NCI-H526 treated with DMSO at 0.1 percent for 48 hours (cell line): ENCODE data around the gene DISP2.

Experiments
- DNase-seq: peaks from one replicate; lab custom pipeline; 2025; lab: John Stamatoyannopoulos, UW

The DISP2 gene

DNA sequence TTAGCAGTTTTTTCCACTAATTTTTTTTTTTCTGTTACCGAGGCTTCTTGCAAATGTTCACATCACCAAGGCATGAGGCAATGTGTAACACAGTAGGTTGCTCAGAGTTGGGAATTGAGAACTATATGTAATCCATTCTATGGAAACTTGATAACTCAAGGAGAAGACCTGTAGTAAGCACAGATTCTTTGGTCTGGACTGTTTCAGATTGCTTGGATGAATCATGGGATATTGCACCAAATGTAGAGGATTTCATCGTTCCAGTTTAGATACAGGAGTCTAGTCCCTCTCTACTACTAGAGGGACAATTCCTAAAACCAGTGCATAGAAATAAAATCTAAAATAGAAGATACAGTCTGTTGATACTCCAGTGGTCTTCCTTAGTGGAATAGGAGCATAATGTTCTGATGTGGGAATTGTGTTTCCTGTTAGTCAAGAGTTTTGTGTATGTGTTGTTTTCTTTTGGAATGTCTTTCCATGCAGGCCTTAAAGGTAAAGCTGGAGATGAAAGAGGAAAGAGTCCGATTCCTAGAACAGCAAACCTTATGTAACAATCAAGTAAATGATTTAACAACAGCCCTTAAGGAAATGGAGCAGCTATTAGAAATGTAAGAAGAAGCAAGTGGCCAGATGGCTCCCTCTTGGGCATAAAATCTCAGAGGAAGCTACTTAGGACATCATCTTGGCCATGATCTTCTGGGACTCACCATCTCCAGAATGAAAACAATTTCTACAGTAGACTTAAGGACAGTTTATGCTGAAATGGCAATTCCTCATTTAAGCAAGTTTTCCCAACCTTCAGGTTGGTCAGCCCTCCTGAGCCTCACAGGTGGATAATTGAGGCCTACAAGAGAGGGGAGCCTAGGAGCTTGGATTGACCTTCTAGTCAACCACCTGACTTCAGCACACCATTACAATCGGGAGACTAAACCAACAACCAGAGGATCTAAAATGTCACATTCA, 35.2 kb downstream of the DISP2 start:
- no peak for DNase-seq

DNA sequence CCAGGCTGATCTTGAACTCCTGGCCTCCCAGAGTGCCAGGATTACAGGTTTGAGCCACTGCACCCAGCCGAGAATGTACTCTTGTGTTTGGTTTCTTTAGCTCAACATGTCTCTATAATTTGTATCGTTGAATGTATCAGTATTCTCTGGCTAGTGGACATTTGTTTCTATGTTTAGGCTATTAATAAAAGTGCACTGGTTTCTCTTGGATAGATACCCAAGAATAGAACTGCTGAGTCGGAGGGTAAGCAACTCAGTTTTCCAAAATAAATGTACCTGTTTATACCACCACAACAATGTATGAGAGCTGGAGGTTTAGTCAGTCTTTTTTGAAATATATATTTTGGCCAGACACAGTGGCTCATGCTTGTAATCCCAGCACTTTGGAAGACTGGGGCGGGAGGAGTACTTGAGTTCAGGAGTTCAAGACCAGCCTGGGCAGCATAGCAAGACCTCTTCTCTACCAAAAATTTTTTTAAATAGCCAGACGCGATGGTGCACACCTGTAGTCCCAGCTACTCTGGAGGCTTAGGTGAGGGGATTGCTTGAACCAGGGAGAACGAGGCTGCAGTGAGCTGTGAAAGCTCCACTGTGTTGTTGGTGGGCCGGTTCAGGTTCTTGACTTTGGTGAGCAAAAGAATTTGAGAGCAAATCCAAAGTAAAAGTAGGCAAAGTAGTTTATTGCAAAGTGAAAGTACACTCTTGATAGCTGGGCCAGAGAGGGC, 39.8 kb downstream of the DISP2 start:
- no peak for DNase-seq

DNA sequence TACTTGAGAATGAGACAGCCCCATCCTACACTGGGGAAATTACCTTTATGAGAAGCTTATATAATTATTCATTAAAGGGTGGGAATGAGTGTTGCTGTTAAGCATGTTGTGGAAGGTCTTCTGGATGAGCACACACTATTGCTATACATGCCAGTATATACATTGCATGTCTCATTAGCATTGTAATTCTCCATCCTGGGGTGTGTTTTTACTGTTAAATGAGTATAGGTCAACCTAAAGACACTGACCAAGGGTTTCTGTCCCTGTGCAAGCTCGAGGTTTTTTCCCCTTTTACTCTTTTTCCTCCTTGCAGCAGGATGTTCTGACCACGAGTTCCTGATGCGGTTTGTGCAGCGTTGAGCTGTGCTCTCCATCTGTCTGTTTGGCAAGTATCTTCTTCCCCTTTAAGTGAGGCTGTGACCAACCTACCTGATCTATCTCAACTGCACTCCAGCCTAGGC, 40.4 kb downstream of the DISP2 start:
- no peak for DNase-seq

DNA sequence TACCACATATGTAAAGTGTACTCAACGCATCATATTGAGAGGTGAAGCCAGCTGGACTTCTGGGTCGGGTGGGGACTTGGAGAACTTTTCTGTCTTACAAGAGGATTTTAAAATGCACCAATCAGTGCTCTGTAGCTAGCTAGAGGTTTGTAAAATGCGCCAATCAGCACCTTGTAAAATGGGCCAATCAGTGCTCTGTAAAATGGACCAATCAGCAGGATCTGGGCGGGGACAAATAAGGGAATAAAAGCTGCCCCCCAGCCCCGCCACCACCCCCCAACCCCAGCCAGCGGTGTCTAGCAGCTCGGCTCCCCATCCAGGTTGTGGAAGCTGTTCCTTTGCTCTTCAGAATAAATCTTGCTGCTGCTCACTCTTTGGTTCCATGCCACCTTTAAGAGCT, 41.4 kb downstream of the DISP2 start:
- no peak for DNase-seq

DNA sequence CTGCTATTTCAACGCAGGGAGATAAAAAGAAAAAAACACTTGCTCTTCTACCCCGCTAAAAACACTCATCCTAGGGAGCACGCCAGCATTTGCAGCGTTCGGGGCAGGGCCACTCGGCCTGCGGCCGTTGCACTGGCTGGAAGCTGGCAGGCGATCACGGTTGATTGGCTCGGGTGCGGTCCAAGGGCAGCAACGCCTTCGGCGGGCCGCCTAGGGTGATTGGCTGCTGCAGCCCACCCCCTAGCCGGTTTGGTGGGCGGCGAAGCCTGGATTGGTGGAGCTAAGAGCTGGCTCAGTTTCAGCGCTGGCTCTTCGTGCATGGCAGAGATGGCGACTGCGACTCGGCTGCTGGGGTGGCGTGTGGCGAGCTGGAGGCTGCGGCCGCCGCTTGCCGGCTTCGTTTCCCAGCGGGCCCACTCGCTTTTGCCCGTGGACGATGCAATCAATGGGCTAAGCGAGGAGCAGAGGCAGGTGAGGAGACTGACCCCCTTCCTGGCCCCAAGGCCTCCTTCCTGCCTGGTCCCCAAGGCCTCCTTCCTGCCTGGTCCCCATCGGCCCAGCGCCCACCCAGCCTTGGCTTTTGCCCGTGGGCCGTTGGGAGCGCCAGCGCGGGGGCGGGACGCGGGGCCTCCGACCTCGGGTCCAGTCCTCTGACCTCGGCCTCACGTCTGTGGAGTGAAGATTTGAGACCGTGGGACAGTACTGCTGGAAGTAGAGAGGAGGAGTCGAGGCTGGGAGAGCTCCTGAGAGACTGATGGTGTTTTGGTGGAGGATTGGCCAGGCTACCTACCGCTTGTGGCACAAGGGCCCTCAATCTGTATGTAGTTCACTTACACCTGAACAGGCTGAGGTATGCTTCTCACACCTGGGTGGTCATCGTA, 47.7 kb downstream of the DISP2 start, which contains the start of gene IVD:
Gene IVD, plus strand, starts transcription at position 295 of the 881 bp plus-strand sequence. Its CDS starts 33 bp downstream, at position 328.
- DNase-seq, result peak; percentile 91

DNA sequence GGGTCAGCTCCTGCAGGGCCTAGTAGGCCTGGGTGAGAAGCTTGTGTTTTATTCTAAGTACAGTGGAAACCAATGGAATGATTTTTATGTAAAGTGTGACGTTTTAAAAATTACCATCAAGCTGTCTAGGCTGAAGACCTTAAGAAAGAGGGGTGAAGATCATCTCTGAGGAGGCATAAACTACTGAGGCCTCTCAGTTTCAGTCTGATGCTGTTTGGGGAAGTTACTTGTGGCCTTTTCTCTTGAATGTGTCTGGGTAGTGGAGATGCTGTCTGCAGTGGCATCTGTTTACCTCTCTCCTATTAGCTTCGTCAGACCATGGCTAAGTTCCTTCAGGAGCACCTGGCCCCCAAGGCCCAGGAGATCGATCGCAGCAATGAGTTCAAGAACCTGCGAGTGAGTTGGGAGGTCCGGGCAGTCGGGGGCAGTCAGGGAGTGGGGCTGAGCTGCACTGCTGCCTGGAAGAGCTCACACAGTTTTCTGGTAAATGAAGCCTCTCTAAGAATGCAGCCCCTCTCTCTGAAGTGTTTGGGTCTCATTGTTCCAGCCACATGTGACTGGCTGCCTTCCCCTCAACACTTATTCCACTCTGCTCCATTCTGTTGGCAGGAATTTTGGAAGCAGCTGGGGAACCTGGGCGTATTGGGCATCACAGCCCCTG, 49.4 kb downstream of the DISP2 start:
- DNase-seq, result no peak

DNA sequence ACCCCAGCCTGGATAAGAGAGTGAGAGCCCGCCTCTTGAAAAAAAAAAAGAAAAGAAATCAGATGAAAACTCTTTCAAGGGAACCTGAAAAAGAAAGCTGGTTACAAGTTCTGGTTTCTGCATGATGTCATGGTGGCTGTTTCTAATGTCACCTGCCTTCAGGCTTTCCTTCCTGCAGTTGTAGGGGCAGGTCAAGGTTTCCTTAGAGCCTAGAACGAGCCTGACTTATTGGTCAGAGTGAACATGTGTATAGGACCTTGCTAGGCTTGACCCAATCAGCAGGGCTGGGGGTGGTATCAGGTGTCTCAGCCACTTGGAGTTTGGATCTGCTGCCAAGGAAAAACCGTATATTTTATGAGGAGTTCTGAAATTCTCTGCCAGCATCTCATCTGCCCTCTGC, 51.3 kb downstream of the DISP2 start:
- DNase-seq, result no peak

DNA sequence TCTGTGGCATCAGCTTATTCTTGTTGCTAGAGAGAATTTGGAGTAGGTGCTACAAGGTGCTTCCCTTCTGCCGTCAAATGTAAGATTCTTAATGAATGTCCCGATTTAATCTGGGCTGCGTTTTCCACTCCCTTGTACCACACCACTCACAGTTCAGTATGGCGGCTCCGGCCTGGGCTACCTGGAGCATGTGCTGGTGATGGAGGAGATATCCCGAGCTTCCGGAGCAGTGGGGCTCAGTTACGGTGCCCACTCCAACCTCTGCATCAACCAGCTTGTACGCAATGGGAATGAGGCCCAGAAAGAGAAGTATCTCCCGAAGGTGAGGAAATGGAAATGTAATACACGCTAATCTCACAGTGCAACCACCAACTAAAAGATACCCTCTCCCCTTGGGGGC, 52.5 kb downstream of the DISP2 start:
- no peak for DNase-seq

DNA sequence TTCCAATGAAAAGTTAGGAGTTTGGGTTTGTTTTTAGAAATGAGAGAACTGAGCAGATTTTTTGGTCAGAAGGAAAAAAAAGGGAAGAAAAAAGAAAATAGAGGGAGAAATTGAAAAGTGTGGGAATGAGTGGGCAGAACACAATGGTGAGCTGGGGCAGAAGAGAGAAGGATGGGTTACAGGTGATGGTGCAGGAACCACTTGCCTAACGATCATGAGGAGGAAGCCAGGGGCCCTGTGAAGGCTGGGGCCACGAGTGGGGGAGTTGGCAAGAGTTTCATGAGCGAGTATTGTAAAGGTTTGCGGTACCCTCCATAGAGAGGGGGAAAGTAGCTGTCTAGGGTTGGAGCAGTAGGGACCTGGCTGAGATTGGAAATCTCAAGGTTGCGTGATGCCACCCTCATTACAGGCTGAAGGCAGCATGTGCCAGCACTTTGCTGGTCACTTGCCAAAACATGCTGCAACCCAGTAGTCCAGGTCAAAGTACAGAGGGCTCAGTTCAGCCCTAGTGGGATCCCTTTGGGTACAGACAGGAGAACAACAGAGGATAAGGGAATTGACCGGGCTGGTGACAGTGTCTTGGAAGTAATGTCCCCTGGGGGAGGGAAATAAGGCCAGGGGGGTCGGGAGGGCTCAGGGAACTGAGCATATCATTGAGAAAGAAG, 54.2 kb downstream of the DISP2 start:
- no peak for DNase-seq

DNA sequence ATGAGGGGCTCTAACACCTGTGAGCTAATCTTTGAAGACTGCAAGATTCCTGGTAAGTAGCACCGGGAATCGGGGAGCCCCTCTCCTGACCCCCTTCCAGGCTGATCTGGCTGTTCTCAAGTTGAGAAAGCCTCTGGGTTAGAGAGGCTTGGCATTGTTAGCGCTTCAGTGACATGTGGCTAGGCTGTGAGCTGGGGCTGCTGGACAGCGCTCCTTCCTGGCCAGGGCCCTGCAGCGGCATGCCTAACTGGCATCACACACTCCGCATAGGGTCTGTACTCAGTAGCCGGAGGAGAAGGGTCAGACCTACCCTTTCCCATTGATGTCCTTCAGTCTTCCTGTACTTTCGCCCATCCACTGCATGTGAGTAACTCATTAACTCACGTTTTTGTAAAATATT, 55.0 kb downstream of the DISP2 start:
- DNase-seq, result no peak

DNA sequence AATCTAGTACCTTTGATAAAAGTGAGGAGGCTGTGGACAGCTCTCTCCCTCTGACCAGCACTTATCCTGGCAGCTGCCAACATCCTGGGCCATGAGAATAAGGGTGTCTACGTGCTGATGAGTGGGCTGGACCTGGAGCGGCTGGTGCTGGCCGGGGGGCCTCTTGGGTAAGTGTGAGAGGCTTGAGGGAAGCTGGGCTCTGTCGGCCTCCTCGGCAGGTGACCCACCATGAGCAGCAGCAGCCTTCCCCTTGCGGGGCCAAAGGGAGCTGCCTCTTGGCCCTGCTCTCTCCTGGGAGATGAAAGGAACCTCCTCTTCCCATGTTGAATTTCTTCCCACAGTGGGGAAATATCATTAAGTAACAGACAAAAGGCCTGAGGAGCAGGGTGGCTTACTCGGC, 56.8 kb downstream of the DISP2 start:
- no peak for DNase-seq

DNA sequence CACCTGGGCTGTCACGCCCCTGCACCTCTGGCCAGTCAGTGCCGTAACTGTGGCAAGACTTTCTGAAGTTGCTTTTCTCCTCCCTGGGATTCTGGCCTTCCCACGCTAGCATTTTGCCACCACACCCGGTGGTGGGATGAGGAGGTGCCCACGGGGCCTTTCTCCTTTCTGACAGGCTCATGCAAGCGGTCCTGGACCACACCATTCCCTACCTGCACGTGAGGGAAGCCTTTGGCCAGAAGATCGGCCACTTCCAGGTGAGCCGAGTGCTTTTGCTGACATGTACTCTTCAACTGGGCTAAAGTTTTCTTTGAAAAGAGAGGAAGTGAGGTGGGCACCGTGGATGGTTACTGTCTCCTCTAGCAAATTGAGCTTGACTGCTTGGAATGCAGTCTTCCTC, 57.2 kb downstream of the DISP2 start:
- DNase-seq, result no peak

DNA sequence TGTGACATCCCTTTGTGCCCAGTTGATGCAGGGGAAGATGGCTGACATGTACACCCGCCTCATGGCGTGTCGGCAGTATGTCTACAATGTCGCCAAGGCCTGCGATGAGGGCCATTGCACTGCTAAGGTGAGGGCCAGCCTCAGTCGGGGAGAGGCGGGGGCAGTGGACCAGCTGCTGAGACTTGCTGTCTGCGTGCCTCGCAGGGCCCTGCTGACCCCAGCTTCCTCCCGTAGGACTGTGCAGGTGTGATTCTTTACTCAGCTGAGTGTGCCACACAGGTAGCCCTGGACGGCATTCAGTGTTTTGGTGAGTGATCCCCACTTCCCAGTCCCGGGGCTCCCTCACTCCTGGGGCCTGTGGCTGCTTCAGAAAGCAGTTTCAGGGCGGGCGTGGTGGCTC, 58.0 kb downstream of the DISP2 start:
- DNase-seq, result no peak

DNA sequence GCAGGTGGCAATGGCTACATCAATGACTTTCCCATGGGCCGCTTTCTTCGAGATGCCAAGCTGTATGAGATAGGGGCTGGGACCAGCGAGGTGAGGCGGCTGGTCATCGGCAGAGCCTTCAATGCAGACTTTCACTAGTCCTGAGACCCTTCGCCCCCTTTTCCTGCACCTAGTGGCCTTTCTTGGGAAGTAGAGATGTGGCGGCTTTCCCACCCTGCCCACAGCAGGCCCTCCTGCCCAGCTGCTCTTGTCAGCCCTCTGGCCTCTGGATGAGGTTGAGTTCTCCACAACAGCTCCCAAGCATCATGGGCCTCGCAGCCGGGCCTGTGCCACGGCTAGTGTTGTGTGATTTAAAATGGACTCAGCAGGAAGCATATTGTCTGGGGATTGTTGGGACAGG, 60.1 kb downstream of the DISP2 start:
- DNase-seq, result no peak

DNA sequence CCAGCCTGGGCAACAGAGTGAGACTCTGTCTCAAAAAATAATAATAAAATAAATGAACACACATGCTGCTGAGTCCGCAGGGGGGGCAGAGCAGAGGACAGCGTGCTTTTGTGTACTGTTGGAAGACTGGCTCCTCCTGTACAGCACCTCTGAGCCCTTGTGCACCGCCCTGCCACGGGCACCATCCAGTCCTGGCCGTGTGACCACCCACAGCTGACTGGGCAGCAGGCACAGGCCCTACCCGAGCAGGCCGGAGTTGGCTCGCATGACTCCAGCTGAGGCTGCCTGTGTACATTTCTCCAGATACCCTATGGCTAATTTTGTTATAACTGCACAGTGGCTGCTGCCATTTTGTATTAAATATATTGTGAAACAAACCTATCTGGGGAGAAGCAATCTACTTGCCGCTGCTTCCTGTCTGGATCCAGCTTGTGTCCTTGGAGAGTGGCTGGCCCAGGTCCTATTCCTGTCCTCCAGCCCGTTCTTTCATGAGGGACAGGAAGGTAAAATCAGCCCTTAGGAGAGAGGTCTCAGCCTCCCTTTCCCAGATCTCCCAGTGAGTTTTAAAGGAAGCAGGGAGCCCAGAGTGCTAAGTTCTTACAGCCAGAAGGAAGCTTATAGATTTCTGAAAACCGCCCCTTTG, 62.2 kb downstream of the DISP2 start:
- DNase-seq, result no peak

DNA sequence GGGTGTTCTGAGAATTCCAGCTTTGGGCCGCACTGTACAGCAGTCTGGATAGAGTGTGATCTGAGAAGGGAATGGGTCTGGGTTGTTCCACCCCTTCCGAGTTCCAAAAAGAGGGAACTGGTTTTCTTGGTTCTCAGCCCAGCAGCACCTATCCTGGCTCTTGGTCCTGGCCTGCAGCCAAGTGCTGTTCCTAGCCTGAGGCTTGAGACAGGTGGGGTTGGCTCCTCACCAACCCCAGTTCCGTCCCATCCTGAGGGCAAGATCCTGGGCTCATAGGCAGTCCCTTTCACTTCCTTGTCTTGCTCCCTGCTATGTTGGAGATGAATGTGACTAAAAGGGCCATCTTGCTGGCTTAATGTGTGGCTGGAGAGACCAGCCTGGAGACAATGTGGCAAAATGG, 62.8 kb downstream of the DISP2 start:
- no peak for DNase-seq

DNA sequence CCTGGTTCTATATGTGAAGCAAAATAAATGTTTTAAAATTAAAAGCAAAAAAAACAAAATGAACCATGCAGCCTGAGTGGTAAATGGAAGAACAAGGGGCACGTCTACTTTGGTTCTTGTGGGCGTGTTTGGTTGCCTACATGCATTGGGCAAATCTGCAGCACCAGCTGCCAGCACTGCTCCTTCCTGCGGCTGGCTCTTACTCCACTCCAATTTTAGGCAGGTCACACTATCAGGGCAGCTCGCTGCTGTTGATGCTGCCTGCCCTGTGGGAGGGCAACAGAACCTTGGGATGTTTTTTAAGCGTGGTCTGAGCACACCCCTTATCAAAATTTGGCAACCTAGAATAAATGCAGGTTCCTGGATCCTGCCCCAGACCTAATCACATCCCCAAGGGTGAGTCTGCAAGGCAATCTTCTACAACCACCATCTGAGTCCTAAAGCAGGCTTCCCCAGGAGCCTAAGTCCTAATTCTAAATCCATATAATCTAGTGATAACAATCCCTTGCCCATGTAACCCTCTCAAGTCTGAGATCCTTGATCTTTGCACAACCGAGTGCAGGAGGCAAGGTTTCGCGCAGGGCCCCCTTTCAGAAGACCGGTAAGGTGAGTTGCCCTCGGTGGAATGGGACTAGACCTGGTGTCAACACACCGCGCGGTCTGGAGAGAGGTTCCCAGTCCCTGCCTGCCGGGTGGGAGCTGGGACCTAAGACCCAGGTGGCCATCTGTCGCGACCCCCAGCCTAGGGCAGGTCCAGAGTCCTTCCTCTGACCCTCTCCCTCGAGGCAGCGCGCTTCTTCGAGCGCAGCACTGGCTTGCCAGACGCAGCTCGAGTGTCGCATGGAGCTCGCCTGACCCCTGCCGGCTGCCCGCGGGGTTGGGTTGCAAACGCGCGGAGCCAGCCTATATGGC, 63.5 kb downstream of the DISP2 start:
- DNase-seq, result peak; percentile 23

DNA sequence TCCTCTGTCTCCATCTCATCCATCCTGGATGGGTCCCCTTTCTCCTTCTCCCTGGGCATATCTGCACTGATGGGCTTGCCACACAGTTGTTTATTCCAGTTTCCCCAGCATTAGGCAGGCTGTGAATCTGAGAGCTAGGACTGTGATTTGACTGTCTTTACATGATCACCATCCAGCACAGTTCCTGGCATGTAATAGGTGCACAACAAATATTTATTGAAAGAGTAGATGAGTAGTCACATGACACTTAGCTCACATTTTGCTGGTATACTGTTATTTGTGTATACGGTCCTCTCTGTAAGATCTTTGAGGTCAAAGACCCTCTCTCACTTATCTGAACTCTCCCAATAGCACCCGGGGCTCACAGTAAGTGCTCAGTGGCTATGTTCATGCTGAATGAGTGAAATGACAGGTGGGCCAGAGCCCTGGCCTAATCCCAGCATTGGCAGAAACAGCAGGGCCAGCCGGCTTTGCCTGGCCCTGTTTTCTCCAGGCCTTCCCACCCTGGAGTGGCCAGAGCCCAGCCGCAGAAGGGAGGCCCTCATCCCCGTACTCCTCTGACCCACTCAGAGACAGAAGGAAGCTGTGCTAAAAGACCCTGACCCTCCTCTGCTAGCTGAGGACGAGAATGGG, 66.6 kb downstream of the DISP2 start:
- no peak for DNase-seq

DNA sequence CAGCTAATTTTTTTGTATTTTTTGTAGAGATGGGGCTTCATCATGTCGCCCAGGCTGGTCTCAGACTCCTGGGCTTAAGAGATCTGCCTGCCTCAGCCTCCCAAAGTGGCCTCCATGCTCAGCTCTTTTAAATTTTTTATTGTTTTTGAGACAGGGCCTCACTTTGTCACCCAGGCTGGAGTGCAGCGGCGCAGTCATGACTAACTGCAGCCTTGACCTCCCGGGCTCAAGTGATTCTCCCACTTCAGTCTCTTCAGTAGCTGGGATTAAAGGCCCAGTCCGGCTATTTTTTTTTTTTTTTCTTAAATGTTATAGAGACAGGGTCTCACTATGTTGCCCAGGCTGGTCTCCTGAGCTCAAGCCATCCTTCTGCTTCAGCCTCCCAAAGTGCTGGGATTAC, 67.7 kb downstream of the DISP2 start:
- no peak for DNase-seq
